Neuronal stem cell (in vitro differentiated cells): ENCODE data around the gene MKNK2.

ENCODE experiments used
- DNase-seq: peaks from one replicate; pipeline ENCODE4 v3.0.0-alpha.2; 2013; ENCODE audit warnings: low spot score
- H2AFZ ChIP-seq: one replicate; pipeline ENCODE4 v1.6.1; 2013; ENCODE audit warnings: mild to moderate bottlenecking, low read length, inconsistent platforms
- H2AK5ac ChIP-seq: 2 replicates; pipeline ENCODE4 v1.6.1; 2013; ENCODE audit warnings: low read depth, mild to moderate bottlenecking, inconsistent platforms, low read length, moderate library complexity, mixed read lengths
- H2BK120ac ChIP-seq: 2 replicates; pipeline ENCODE4 v1.6.1; 2013; ENCODE audit warnings: low read depth, mild to moderate bottlenecking, inconsistent platforms, low read length, moderate library complexity, mixed read lengths
- H2BK12ac ChIP-seq: one replicate; pipeline ENCODE4 v1.6.1; 2013; ENCODE audit warnings: low read length, inconsistent platforms
- H2BK15ac ChIP-seq: 2 replicates; pipeline ENCODE4 v1.6.1; 2013; ENCODE audit warnings: mild to moderate bottlenecking, low read length, inconsistent platforms, mixed read lengths
- H2BK5ac ChIP-seq: one replicate; pipeline ENCODE4 v1.6.1; 2013; ENCODE audit warnings: inconsistent platforms, mild to moderate bottlenecking, low read length, moderate library complexity
- H3K14ac ChIP-seq: one replicate; pipeline ENCODE4 v1.6.1; 2013; ENCODE audit warnings: low read length, inconsistent platforms
- H3K18ac ChIP-seq: 2 replicates; pipeline ENCODE4 v1.6.1; 2013; ENCODE audit warnings: low read length, inconsistent platforms
- H3K23ac ChIP-seq: 2 replicates; pipeline ENCODE4 v1.6.1; 2013; ENCODE audit warnings: low read depth, mild to moderate bottlenecking, mixed read lengths, low read length, inconsistent platforms; ENCODE audit not compliant: poor library complexity
- H3K27ac ChIP-seq: replicated peaks from 3 replicates; pipeline ENCODE4 v1.5.1; 2013; ENCODE audit warnings: low read length, inconsistent platforms
- H3K27me3 ChIP-seq, 3 experiments: 2 replicates each; pipeline ENCODE4 v1.6.1; 2013; ENCODE audit warnings: low read length in 3 of 3, mild to moderate bottlenecking in 2 of 3, inconsistent platforms in 1 of 3, low read depth in 1 of 3, mixed read lengths in 1 of 3, moderate library complexity in 1 of 3; ENCODE audit not compliant: control insufficient read depth in 3 of 3, insufficient read depth in 3 of 3
- H3K36me3 ChIP-seq, 2 donors: replicated peaks in 1 of 2; 2 replicates each; pipeline ENCODE4 v1.6.1; 2013; ENCODE audit warnings: low read length in 2 of 2; ENCODE audit not compliant: control insufficient read depth in 2 of 2, insufficient read depth in 2 of 2
- H3K4ac ChIP-seq: 2 replicates; pipeline ENCODE4 v1.6.1; 2013; ENCODE audit warnings: inconsistent platforms, mild to moderate bottlenecking, low read length, moderate library complexity
- H3K4me1 ChIP-seq, 2 donors: 1 replicate in 1 of 2; 2 replicates in 1 of 2; pipeline ENCODE4 v1.6.1; 2013; ENCODE audit warnings: low read length in 2 of 2, low read depth in 1 of 2; ENCODE audit not compliant: control insufficient read depth in 2 of 2, insufficient read depth in 1 of 2
- H3K4me2 ChIP-seq: one replicate; pipeline ENCODE4 v1.6.1; 2013; ENCODE audit warnings: mild to moderate bottlenecking, low read length, inconsistent platforms; ENCODE audit not compliant: insufficient read depth, poor library complexity, severe bottlenecking
- H3K4me3 ChIP-seq, 2 donors: 2 replicates each; pipeline ENCODE4 v1.5.1; 2013; ENCODE audit warnings: low read length in 2 of 2, mild to moderate bottlenecking in 2 of 2, inconsistent platforms in 1 of 2, moderate library complexity in 1 of 2
- H3K79me1 ChIP-seq: one replicate; pipeline ENCODE4 v1.6.1; 2013; ENCODE audit warnings: low read depth, mild to moderate bottlenecking, inconsistent platforms, low read length, moderate library complexity
- H3K9ac ChIP-seq: one replicate; pipeline ENCODE4 v1.6.1; 2013; ENCODE audit warnings: mild to moderate bottlenecking, low read depth, low read length, inconsistent platforms; ENCODE audit not compliant: poor library complexity
- H3K9me3 ChIP-seq, 2 donors: replicated peaks in 1 of 2; 2 replicates each; pipeline versions ENCODE3 to v1.6.1; 2013; ENCODE audit warnings: low read length in 2 of 2, mild to moderate bottlenecking in 2 of 2, inconsistent platforms in 1 of 2, low read depth in 1 of 2, mixed read lengths in 1 of 2, moderate library complexity in 1 of 2; ENCODE audit not compliant: control insufficient read depth in 2 of 2, insufficient read depth in 1 of 2
- H4K8ac ChIP-seq: one replicate; pipeline ENCODE4 v1.6.1; 2013; ENCODE audit warnings: low read depth, mild to moderate bottlenecking, inconsistent platforms, low read length, moderate library complexity
- H4K91ac ChIP-seq: one replicate; pipeline ENCODE4 v1.6.1; 2013; ENCODE audit warnings: low read length, low read depth, mild to moderate bottlenecking, inconsistent platforms; ENCODE audit not compliant: poor library complexity
- WGBS, 2 donors: extraction: QIAGEN DNeasy Blood & Tissue Kit; methylation state at CpG; one replicate each; pipeline ENCODE4 v1.1.7; 2013; ENCODE audit warnings: missing lambda C conversion rate in 2 of 2, mixed read lengths in 1 of 2; ENCODE audit not compliant: insufficient read length in 2 of 2, insufficient replicate concordance in 1 of 2; ENCODE audit errors: extremely low coverage in 2 of 2; 5-methylcytosine and 5-hydroxymethylcytosine counted together

MKNK2 gene

DNA sequence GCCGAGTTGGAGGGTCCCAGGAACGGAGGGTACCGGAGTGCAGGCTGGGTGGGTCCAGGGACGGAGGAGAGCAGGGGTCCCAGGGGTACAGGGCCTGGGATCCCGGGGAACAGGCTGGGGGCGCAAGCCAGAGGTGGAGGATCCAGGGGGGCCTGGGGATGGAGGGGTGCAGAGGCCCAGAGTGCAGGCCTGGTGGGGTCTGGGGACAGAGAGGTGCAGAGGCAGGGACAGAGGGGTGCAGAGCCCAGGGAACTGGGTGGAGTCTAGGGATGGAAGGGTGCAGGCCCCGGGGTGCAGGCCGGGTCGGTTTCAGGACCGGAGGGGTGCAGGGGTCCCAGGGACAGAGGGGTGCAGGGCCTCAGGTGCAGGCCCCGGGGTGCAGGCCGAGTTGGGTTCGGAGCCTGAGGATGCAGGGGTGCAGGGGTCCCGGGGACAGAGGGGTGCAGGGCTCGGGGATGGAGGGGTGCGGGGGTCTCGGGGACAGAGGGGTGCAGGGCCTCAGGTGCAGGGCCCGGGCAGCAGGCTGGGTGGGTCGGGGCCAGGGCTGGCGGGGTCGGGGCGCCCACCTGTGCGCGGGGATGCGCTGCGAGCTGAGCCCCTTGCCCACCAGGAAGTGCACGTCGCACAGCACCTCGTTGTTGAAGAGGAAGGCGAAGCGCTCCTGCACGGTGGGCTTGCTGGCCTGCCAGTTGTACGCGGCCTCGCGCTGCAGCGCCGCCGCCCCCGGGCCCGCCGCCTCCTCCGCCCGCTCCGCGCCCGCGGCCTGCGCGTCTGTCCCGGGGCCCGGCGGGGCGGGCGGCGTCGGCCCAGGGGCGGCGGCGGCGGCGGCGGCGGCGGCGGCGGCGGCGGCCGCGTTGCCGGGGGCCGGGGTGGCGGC is 36.1 kb downstream of the MKNK2 start:
- Histone ChIP-seq H3K36me3 (peaks cover 3 to 19% of the 10 kb centered on the region in 2 donors), H3K4me3 (peak overlapping the region; percentile 91 to 98), H2BK5ac (peak overlapping the region; percentile 66), H3K23ac (peak overlapping the region; percentile 60), H4K8ac (peak overlapping the region; percentile 19), H3K4me1 (peaks cover 3 to 15% of the 10 kb centered on the region in 2 donors), H3K79me1 (peaks cover 32% of the 10 kb centered on the region), H3K9me3 (no peaks in the 10 kb centered on the region), H2BK12ac (peak overlapping the region; percentile 94), H2AFZ (peak overlapping the region; percentile 68), H3K27ac (peak overlapping the region; percentile 56), H3K14ac (peak overlapping the region; percentile 100), H2AK5ac (peak overlapping the region; percentile 100), H4K91ac (no peak overlapping the region), H2BK120ac (peak overlapping the region; percentile 31), H3K4me2 (peak overlapping the region; percentile 77), H2BK15ac (peak overlapping the region; percentile 78), H3K9ac (peak overlapping the region; percentile 99), H3K27me3 (no peaks in the 10 kb centered on the region), H3K4ac (peak overlapping the region; percentile 98), H3K18ac (peak overlapping the region; percentile 97)
- no CpG with 5 or more reads among the region's 74 CpGs for WGBS, 2 donors
- peak; percentile 35 for DNase-seq

DNA sequence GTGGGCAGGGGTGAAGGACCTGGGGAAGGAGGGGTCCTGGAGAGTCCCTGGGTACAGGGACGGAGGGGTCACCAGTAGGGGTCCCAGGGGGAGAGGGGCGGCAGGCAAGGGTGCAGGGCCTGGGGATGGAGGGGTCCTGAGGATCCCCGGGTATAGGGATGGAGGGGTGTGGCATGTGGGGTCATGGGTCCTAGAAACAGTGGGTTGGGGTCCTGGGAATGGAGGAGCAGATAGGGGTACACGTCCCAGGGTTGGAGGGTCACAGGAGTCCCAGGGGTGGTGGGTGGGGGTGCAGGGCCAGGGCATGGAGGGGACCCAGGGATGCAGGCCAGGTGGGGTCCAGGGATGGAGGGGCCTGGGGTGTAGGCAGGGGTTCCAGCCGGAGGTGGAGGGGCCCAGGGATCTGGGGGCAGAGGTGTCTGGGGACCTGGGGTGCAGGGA is 36.9 kb downstream of the MKNK2 start:
- Histone ChIP-seq H3K4me3 (peak overlapping the region in 1 of 2 donors; percentile 91), H3K79me1 (peaks cover 32% of the 10 kb centered on the region), H4K8ac (no peak overlapping the region), H3K4me2 (peak overlapping the region; percentile 18), H4K91ac (no peak overlapping the region), H3K9me3 (no peaks in the 10 kb centered on the region), H2AK5ac (peak overlapping the region; percentile 100), H3K18ac (no peak overlapping the region), H3K27me3 (no peaks in the 10 kb centered on the region), H2BK5ac (no peak overlapping the region), H3K27ac (no peak overlapping the region), H3K4ac (no peak overlapping the region), H3K36me3 (peaks cover 3 to 19% of the 10 kb centered on the region in 2 donors), H2AFZ (no peak overlapping the region), H3K4me1 (peaks cover 3 to 15% of the 10 kb centered on the region in 2 donors), H3K14ac (no peak overlapping the region), H3K23ac (no peak overlapping the region), H2BK15ac (no peak overlapping the region), H3K9ac (peak overlapping the region; percentile 60), H2BK12ac (no peak overlapping the region), H2BK120ac (peak overlapping the region; percentile 31)
- no CpG with 5 or more reads among the region's 5 CpGs for WGBS, 2 donors
- no peak for DNase-seq

DNA sequence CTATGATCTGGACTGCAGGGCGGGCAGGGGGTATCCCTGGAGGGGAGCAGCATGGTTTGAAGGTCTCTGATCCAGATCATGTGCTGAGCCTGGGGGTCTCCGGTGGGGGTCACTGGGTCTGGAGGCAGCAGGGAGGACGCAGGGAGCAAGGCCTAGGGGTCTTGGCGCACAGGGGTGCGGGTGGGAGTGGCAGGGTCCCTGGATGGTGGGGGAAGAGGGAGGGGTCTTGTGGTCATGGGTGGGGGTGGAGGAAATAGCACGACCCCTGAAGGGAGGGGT is 37.4 kb downstream of the MKNK2 start:
- H2BK15ac ChIP-seq = no peak overlapping the region
- H3K14ac ChIP-seq = peak overlapping the region; percentile 56
- H3K9me3 ChIP-seq = no peaks in the 10 kb centered on the region
- no peaks in the 10 kb centered on the region for H3K27me3 ChIP-seq
- no peak overlapping the region for H2BK12ac ChIP-seq
- H4K91ac ChIP-seq = no peak overlapping the region
- H2BK120ac ChIP-seq = peak overlapping the region; percentile 91
- peaks cover 32% of the 10 kb centered on the region for H3K79me1 ChIP-seq
- H2AFZ ChIP-seq = no peak overlapping the region
- peaks cover 3 to 15% of the 10 kb centered on the region in 2 donors for H3K4me1 ChIP-seq
- H2BK5ac ChIP-seq = no peak overlapping the region
- H3K36me3 ChIP-seq = peaks cover 3 to 23% of the 10 kb centered on the region in 2 donors
- H3K23ac ChIP-seq = no peak overlapping the region
- peak overlapping the region; percentile 3 for H3K18ac ChIP-seq
- no peak overlapping the region for H3K27ac ChIP-seq
- peak overlapping the region; percentile 100 for H2AK5ac ChIP-seq
- no peak for DNase-seq
- H3K4ac ChIP-seq = no peak overlapping the region
- H3K4me2 ChIP-seq = peak overlapping the region; percentile 14
- H3K9ac ChIP-seq = peak overlapping the region; percentile 60
- no peak overlapping the region for H4K8ac ChIP-seq
- WGBS, 2 donors = no CpG with 5 or more reads among the region's 6 CpGs
- H3K4me3 ChIP-seq = peak overlapping the region in 1 of 2 donors; percentile 91

DNA sequence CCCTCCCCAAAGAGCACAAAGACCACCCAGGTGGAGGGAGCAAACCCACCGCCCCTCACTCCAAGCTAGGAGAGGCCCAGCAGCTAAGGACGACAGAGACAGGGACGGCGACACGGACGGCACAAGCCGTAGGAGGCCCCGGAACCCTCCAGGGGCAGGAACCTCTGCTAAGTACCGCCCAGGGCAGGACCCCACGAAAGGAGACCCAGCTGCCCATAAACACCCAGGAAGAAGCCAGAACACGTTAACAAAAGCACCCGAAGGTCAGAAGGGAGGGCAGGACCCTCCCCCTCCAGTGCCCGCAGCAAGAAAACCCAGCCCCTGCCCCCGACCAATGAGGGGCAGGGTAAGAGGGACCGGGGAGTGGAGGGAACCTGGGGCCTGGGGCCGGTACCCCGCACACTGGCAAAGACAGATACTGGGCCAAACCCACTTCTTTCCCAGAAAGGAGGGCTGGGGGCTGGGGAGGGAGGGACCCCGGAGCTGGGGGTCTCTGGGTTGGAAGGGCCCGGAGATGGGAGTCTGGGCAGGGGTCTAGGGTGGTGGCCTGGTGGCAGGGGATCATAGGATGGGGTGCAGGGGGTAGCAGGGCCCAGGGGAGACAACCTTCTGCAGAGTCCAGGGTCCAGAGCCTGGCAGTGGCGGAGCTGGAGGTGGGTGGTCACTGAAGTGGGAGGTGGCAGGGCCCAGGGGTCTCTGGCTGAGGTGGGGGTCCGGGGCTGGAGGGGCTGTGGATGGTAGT is 37.9 kb downstream of the MKNK2 start:
- H2AFZ ChIP-seq = no peak overlapping the region
- H3K79me1 ChIP-seq = peaks cover 32% of the 10 kb centered on the region
- peak overlapping the region; percentile 8 for H3K14ac ChIP-seq
- DNase-seq = no peak
- H3K4me1 ChIP-seq = peaks cover 3 to 15% of the 10 kb centered on the region in 2 donors
- peak overlapping the region; percentile 91 for H2BK120ac ChIP-seq
- no CpG with 5 or more reads among the region's 21 CpGs for WGBS, 2 donors
- H3K27me3 ChIP-seq = no peaks in the 10 kb centered on the region
- H4K8ac ChIP-seq = no peak overlapping the region
- no peak overlapping the region for H3K4me3 ChIP-seq
- no peak overlapping the region for H3K4ac ChIP-seq
- H2BK15ac ChIP-seq = no peak overlapping the region
- H4K91ac ChIP-seq = no peak overlapping the region
- H3K18ac ChIP-seq = peak overlapping the region; percentile 3
- H2BK5ac ChIP-seq = peak overlapping the region; percentile 82
- no peaks in the 10 kb centered on the region for H3K9me3 ChIP-seq
- peak overlapping the region; percentile 73 for H3K23ac ChIP-seq
- peak overlapping the region; percentile 33 for H3K4me2 ChIP-seq
- H2BK12ac ChIP-seq = peak overlapping the region; percentile 58
- H3K9ac ChIP-seq = no peak overlapping the region
- peak overlapping the region; percentile 100 for H2AK5ac ChIP-seq
- peaks cover 3 to 24% of the 10 kb centered on the region in 2 donors for H3K36me3 ChIP-seq
- no peak overlapping the region for H3K27ac ChIP-seq
